SJCRH30 (cell line): ENCODE results near the gene HNRNPDL. TPM values are rescaled to one million over a fixed set of nuclear protein-coding genes. Genes with fewer than 3 reads are reported as not detected.
"Not testable (repeated sequence)": the region's sequence is repeated elsewhere in the genome, so short reads cannot be mapped to it uniquely, and the experiment has no call there.

Experiments used
- DNase-seq, 2 experiments: peaks; one replicate each; pipeline ENCODE4 v3.0.0-alpha.2; 2015 to 2020
- H3K27ac ChIP-seq: fragments of 250-450 bp; sonication (Bioruptor Pico); 2 replicates; pipeline ENCODE4 v1.5.1; 2020; ENCODE audit warnings: mild to moderate bottlenecking, moderate library complexity
- H3K27me3 ChIP-seq: fragments of 250-450 bp; sonication (Bioruptor Pico); 2 replicates; pipeline ENCODE4 v1.5.1; 2020; ENCODE audit warnings: mild to moderate bottlenecking, moderate library complexity
- H3K36me3 ChIP-seq: fragments of 250-450 bp; sonication (Bioruptor Pico); 2 replicates; pipeline ENCODE4 v1.5.1; 2020; ENCODE audit warnings: mild to moderate bottlenecking, moderate library complexity
- H3K4me1 ChIP-seq: fragments of 250-450 bp; sonication (Bioruptor Pico); 2 replicates; pipeline ENCODE4 v1.5.1; 2020; ENCODE audit warnings: mild to moderate bottlenecking, moderate library complexity
- H3K4me3 ChIP-seq: fragments of 250-450 bp; sonication (Bioruptor Pico); 2 replicates; pipeline ENCODE4 v1.5.1; 2020; ENCODE audit warnings: mild to moderate bottlenecking, moderate library complexity
- H3K9me3 ChIP-seq: fragments of 250-450 bp; sonication (Bioruptor Pico); replicated peaks from 2 replicates; pipeline ENCODE4 v1.5.1; 2020; ENCODE audit warnings: mild to moderate bottlenecking, moderate library complexity
- total RNA-seq: library from RNA; depleted of rRNA; stranded (reverse); fragments of >200 nt; shearing (Covaris generic); gene quantifications from 2 replicates; pipeline ENCODE4 v1.2.3, GENCODE V29; 2014; rRNA removed

HNRNPDL gene
- 384 and 414 TPM in 2 replicates for total RNA-seq

DNA sequence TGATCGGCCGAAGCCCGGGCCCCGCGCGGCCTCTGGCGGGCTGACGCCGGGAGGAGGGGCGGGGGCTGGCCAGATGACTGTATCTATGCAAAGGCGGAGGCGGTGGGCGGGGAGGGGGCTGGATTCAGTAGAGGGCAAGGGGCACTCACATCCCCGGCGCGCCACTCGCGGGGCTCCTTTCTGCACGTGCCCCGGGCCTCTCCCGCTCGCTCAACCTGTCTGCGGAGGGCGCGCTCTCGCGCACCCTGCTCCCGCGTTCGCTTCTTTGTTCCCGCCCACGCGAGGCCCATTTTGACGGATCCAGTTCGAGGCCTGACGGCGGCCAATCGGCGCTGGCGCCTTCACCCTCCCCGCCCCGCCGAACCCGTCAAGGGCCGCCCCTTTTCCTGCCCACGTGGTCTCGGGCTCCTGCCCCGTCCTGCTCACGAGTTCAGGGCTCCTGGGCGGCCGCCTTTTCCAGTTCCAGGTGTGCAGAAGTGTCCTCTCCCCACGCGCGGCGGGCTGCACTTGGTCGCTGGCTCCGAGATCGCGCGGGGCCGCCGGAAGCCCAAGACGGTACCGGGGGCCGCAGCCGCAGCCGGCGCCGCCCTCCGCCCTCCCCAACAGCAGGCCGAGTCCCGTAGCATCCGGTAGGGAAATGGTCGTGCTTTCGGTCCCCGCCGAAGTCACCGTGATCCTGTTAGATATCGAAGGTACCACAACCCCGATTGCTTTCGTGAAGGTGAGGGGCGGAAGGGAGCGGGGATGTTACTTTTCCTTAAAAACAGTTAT is at the start of gene HNRNPDL, which contains the start of gene ENOPH1:
TSS of gene HNRNPDL (minus strand) at position 270 of the 771 bp plus-strand sequence. CDS start 772 bp downstream, outside the sequence.
TSS of gene ENOPH1 (plus strand) at position 398 of the 771 bp plus-strand sequence. CDS start at position 638, 240 bp downstream.
- Histone ChIP-seq H3K4me3 (peak within 1 kb of the TSS; percentile 85), H3K4me1 (peaks cover 8% of the 10 kb centered on the region), H3K27ac (peak within 1 kb of the TSS; percentile 98), H3K9me3 (no peaks in the 10 kb centered on the region), H3K27me3 (no peaks in the 10 kb centered on the region), H3K36me3 (peaks cover 46% of the 10 kb centered on the region)
- DNase-seq: peak; percentile 98 to 99

DNA sequence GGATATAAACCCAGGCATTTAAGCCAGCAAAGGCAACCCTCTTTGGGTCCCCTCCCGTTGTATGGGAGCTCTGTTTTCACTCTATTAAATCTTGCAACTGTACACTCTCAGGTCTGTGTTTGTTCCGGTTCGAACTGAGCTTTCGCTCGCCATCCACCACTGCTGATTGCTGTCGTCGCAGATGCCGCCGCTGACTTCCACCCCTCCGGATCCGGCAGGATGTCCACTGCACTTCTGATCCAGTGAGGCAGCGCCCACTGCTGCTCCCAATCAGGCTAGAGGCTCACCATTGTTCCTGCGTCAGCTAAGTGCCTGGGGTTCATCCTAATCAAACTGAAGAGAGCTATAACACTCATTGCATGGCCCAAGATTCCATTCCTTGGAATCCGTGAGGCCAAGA is 49.3 kb upstream of the HNRNPDL start:
- Histone ChIP-seq H3K27me3 (no peaks in the 10 kb centered on the region), H3K36me3 (peaks cover 5% of the 10 kb centered on the region; the same call in 1 of the 2 replicates), H3K4me1 (peaks cover 26% of the 10 kb centered on the region), H3K9me3 (no peaks in the 10 kb centered on the region; the same call in 1 of the 2 replicates), H3K4me3 (no peak overlapping the region), H3K27ac (no peak overlapping the region)
- DNase-seq: no peak

DNA sequence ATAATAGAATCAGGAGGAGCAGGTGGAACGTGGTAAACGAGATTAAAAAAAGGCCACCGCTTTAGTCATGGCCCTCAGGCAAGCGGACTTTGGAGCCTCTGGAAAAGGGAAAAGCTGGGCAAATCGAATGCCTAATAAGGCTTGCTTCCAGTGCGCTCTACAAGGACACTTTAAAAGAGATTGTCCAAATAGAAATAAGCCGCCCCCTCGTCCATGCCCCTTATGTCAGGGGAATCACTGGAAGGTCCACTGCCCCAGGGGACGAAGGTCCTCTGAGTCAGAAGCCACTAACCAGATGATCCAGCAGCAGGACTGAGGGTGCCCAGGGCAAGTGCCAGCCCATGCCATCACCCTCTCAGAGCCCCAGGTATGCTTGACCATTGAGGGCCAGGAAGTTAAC is 47.2 kb upstream of the HNRNPDL start:
- H3K36me3 ChIP-seq, H3K4me3 ChIP-seq, H3K9me3 ChIP-seq, H3K27me3 ChIP-seq: not testable (repeated sequence)
- H3K4me1 ChIP-seq: peaks cover 26% of the 10 kb centered on the region
- DNase-seq: peak; percentile 45 to 64
- peak overlapping the region; percentile 74 for H3K27ac ChIP-seq

DNA sequence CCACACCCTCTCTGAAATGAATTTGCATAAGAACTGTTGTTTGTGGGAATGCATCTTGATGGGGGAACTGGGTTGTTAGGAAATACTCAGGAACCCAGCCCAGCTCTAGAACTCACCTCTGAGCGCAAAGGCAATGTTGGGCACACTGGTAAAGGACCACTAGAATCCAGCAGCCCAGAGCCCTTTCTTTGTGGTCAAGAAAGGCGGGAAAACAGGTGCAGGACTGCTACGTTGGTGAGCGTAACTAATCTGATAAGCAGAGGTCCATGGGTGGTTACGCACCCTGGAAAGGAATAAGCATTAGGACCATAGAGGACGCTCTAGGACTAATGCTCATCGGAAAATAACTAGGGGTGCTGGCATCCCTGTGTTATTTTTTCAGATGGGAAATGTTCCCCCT is 45.7 kb upstream of the HNRNPDL start:
- not testable (repeated sequence) for H3K36me3 ChIP-seq, H3K4me3 ChIP-seq, H3K9me3 ChIP-seq, H3K27me3 ChIP-seq
- Histone ChIP-seq H3K4me1 (peaks cover 26% of the 10 kb centered on the region), H3K27ac (peak overlapping the region; percentile 74)
- DNase-seq: peak; percentile 81

DNA sequence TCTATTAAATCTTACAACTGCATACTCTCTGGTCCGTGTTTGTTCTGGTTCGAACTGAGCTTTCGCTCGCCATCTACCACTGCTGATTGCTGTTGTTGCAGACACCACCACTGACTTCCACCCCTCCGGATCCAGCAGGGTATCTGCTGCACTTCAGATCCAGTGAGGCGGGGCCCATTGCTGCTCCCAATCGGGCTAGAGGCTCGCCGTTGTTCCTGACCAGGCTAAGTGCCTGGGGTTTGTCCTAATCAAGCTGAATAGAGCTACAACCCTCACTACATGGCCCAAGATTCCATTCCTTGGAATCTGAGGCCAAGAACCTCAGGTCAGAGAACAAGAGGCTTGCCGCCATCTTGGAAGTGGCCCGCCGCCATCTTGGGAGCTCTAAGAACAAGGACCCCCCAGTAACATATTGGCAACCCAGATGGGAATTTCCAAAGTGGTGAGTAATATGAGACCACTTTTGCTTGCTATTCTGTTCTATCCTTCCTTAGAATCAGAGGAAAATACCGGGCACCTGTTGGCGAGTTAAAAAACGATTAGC is 43.4 kb upstream of the HNRNPDL start:
- no peak for DNase-seq
- peaks cover 5% of the 10 kb centered on the region; the same call in 1 of the 2 replicates for H3K36me3 ChIP-seq
- no peaks in the 10 kb centered on the region for H3K27me3 ChIP-seq
- no peak overlapping the region for H3K27ac ChIP-seq
- H3K4me3 ChIP-seq: no peak overlapping the region
- H3K4me1 ChIP-seq: peaks cover 26% of the 10 kb centered on the region
- H3K9me3 ChIP-seq: no peaks in the 10 kb centered on the region; the same call in 1 of the 2 replicates

DNA sequence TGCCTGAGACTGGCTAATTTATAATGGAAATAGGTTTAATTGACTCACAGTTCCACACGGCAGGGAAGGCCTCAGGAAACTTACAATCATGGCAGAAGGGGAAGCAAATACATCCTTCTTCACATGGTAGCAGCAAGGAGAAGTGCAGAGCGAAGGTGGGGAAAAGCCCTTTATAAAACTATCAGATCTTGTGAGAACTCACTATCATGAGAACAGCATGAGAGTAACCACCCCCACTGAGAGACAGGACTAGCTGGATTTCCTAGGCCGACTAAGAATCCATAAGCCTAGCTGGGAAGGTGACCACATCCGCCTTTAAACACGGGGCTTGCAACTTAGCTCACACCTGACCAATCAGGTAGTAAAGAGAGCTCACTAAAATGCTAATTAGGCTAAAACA is 42.8 kb upstream of the HNRNPDL start:
- H3K4me1 ChIP-seq: peaks cover 26% of the 10 kb centered on the region
- DNase-seq, H3K27me3 ChIP-seq, H3K4me3 ChIP-seq, H3K9me3 ChIP-seq, H3K36me3 ChIP-seq, H3K27ac ChIP-seq: not testable (repeated sequence)

DNA sequence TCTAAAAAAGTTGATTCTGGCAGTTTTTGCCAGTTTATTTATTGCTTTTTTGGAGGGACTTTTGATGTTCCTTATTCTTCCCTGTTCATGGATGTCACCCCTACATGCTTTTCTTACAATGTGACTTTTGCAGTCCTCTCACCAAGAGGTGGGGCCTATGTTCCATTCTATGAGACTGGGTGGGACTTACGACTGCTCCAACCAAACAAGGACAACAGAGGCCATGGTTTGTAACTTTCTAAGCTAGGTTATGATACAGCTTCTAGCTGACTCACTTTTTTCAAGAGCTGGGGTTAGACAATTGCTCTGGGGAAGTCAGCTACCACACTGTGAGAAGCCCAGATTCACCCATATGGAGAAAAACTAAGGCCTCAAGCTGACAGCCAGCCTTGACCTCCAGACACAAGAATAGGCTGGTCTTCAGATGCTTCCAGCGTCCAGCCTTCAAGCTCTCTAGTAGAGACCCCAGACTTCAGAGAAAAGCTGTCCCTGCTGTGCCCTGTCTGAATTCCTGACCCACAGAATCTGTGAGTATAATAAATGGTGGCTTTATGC is 39.6 kb upstream of the HNRNPDL start:
- peaks cover 13% of the 10 kb centered on the region for H3K36me3 ChIP-seq
- no peaks in the 10 kb centered on the region for H3K27me3 ChIP-seq
- DNase-seq: peak; percentile 24 to 56
- H3K9me3 ChIP-seq: no peaks in the 10 kb centered on the region
- H3K4me1 ChIP-seq: no peaks in the 10 kb centered on the region
- no peak overlapping the region for H3K4me3 ChIP-seq
- no peak overlapping the region for H3K27ac ChIP-seq

DNA sequence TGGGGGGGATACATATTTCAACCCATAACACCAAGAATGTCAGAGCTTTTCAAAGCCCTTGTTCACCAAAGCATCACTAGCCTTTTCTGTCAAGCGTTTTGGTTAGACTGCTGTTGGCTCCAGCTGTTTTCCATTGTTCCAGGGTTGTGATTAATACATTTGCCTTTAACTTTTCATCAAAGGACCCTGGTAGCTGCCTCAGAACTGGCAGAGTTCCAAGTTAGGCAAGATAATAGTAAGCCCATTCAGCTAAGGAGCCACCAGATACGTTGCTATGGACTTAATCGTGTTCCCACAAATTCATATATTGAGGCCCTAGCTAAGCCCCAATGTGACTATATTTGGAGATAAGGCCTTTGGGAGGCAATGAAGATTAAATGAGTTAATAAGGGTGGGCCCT is 37.2 kb upstream of the HNRNPDL start:
- H3K4me1 ChIP-seq: no peaks in the 10 kb centered on the region; the same call in 1 of the 2 replicates
- H3K27me3 ChIP-seq: no peaks in the 10 kb centered on the region
- no peak overlapping the region for H3K4me3 ChIP-seq
- peaks cover 16% of the 10 kb centered on the region for H3K36me3 ChIP-seq
- no peak overlapping the region for H3K27ac ChIP-seq
- no peaks in the 10 kb centered on the region for H3K9me3 ChIP-seq
- peak in 1 of 2 experiments; percentile 42 for DNase-seq

DNA sequence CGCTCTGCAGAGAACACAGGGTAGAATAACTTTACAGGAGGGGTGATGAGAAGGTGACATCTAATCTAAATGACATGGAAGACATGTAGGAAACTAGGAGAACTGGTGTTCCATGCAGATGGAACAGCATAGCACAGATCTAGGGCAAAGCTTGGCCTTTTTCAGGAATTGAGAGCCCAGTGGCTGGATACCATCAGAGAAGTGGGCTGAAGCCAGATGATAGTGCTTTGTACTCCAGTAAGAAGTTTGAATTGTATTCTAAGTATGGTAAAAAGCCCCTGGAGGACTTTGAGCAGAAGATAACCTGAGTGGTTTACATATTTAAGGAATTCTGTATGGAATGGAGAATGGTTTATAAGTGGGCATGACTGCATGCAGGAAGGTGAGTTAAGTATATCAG is 33.0 kb upstream of the HNRNPDL start:
- peaks cover 49% of the 10 kb centered on the region for H3K36me3 ChIP-seq
- no peaks in the 10 kb centered on the region for H3K27me3 ChIP-seq
- H3K27ac ChIP-seq: no peak overlapping the region
- H3K4me3 ChIP-seq: no peak overlapping the region
- no peaks in the 10 kb centered on the region for H3K9me3 ChIP-seq
- no peak for DNase-seq
- H3K4me1 ChIP-seq: no peaks in the 10 kb centered on the region; the same call in 1 of the 2 replicates

DNA sequence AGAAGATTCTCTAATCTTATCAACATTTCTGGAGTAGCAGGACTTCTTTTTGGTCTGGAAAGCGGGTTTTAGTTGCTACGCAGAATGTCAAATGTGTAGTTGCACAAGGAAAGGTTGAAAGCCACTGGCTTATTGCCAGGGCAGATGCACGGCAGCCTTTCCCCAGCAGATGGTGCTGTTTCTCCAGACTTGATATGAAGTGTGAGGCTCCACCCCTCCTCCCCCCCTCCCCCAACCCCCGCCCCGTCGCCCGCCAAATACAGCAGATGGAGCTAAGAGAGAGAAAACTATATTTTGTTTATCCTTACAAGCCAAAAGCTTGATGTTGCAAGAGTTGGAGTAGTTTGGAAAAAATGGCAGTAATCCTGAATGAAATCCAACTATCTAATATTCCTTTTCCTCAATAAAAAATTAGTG is 32.2 kb upstream of the HNRNPDL start:
- Histone ChIP-seq H3K4me3 (no peak overlapping the region), H3K27ac (no peak overlapping the region), H3K9me3 (no peaks in the 10 kb centered on the region), H3K4me1 (no peaks in the 10 kb centered on the region; the same call in 1 of the 2 replicates), H3K27me3 (no peaks in the 10 kb centered on the region), H3K36me3 (peaks cover 49% of the 10 kb centered on the region)
- DNase-seq: peak; percentile 85 to 96

DNA sequence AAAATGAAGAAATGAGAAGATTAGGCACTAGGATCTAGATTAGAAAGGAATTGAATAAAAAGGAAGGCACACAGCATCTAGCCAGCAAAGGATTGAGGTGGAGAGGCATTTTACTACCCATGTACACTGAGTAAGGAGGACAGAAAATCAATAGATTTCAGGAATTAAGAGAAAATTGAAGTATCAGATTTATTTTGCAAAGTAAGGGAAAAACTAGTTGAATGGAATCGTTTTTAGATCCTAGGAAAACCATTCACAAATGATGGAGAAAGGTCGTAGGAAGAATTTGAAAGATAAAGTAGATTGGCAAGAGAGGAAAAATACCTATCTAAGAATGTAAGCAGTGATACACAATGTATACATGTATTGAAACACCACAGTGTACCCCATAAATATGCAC is 31.4 kb upstream of the HNRNPDL start:
- DNase-seq: no peak

DNA sequence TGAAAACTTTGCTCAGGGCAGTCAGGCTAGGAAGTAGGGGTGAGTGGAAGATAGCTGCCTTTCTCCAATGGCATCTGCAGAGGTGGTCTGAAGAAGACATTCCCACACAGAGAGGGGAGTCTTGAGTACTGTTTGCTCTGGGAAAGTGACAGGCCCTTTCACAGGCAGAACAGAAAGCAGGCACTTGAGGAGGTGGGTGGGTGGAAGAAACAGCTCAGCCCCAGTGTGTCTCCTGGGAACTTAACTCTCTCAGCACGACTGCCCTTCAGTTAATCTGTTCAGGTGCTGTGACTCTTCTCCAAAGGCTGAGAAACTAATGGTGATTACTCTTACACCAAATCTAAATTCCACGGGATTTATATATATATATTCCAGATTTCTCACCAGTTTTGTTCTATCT is 28.5 kb upstream of the HNRNPDL start:
- Histone ChIP-seq H3K4me3 (no peak overlapping the region), H3K36me3 (peaks cover 80% of the 10 kb centered on the region), H3K27me3 (no peaks in the 10 kb centered on the region), H3K27ac (no peak overlapping the region), H3K9me3 (no peaks in the 10 kb centered on the region), H3K4me1 (no peaks in the 10 kb centered on the region; the same call in 1 of the 2 replicates)
- DNase-seq: no peak

More for the DNA sequence above, 31.4 kb upstream of the HNRNPDL start:
- no peaks in the 10 kb centered on the region for H3K9me3 ChIP-seq
- H3K36me3 ChIP-seq: peaks cover 56% of the 10 kb centered on the region
- H3K4me3 ChIP-seq: no peak overlapping the region
- H3K27me3 ChIP-seq: no peaks in the 10 kb centered on the region
- no peaks in the 10 kb centered on the region; the same call in 1 of the 2 replicates for H3K4me1 ChIP-seq
- H3K27ac ChIP-seq: no peak overlapping the region

DNA sequence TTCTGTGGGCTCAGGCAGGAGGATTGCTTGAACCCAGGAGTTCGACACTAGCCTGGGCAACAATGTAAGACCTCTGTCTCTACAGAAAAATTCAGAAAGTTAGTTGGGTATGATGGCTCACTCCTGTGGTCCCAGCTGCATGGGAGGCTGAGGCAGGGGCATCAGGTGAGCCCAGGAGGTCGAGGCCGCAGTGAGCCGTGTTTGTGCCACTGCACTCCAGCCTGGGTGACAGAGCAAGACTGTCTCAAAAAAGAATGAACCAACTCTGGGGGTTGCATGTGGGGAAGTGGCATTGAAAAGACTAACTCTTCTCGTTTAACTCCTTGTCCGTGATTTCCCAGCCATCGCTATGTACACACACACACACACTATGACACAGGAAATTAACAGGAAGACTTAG is 27.0 kb upstream of the HNRNPDL start:
- Histone ChIP-seq H3K4me1 (no peaks in the 10 kb centered on the region), H3K4me3 (no peak overlapping the region), H3K9me3 (no peaks in the 10 kb centered on the region), H3K27ac (no peak overlapping the region), H3K36me3 (peaks cover 85% of the 10 kb centered on the region), H3K27me3 (no peaks in the 10 kb centered on the region)
- no peak for DNase-seq

DNA sequence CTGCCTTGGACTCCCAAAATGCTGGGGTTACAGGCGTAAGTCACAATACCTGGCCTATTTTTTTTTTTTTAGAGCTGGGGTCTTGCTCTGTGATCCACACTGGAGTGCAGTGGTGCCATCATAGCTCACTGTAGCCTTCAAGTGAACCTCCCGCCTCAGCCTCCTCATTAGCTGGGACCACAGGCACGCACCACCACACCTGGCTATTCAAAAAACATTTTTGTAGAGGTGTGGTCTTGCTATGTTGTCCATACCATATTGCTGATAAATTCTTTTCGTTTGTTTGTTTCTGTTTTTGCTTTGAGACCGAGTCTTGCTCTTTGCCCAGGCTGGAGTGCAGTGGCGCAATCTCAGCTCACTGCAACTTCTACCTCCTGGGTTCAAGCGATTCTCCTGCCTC is 21.8 kb upstream of the HNRNPDL start:
- Histone ChIP-seq H3K27ac (no peak overlapping the region), H3K4me1 (no peaks in the 10 kb centered on the region), H3K27me3 (no peaks in the 10 kb centered on the region), H3K9me3 (no peaks in the 10 kb centered on the region), H3K36me3 (peaks cover 88% of the 10 kb centered on the region), H3K4me3 (no peak overlapping the region)
- DNase-seq: no peak
